Parathyroid adenoma (tissue), 2 donors: ENCODE results near the gene ZNF107.

ENCODE experiments used
- H2AFZ ChIP-seq: fragments of 300-600 bp; sonication (generic); one replicate; pipeline ENCODE4 v1.7.0; 2017; ENCODE audit warnings: antibody characterized with exemption, mild to moderate bottlenecking
- H3K27ac ChIP-seq: fragments of 300-600 bp; sonication (generic); one replicate; pipeline ENCODE4 v1.7.0; 2017
- H3K27me3 ChIP-seq: fragments of 300-600 bp; sonication (generic); one replicate; pipeline ENCODE4 v1.7.0; 2017; ENCODE audit warnings: low read length; ENCODE audit not compliant: control insufficient read depth, insufficient read depth
- H3K36me3 ChIP-seq: fragments of 300-600 bp; sonication (generic); one replicate; pipeline ENCODE4 v1.7.0; 2017; ENCODE audit warnings: low read length; ENCODE audit not compliant: control insufficient read depth, insufficient read depth
- H3K4me1 ChIP-seq: fragments of 300-600 bp; sonication (generic); one replicate; pipeline ENCODE4 v1.7.0; 2017; ENCODE audit warnings: control low read depth
- H3K4me2 ChIP-seq: fragments of 300-600 bp; sonication (generic); one replicate; pipeline ENCODE4 v1.7.0; 2017; ENCODE audit warnings: low read length
- H3K4me3 ChIP-seq: fragments of 300-600 bp; sonication (generic); one replicate; pipeline ENCODE4 v1.7.0; 2017; ENCODE audit warnings: low read depth, low read length
- H3K79me2 ChIP-seq: fragments of 300-600 bp; sonication (generic); one replicate; pipeline ENCODE4 v1.7.0; 2017; ENCODE audit warnings: control low read depth
- H3K9ac ChIP-seq: fragments of 300-600 bp; sonication (generic); one replicate; pipeline ENCODE4 v1.7.0; 2017; ENCODE audit warnings: mild to moderate bottlenecking
- H3K9me3 ChIP-seq: fragments of 300-600 bp; sonication (generic); one replicate; pipeline ENCODE4 v1.7.0; 2017; ENCODE audit warnings: low read length; ENCODE audit not compliant: control insufficient read depth
- TF ChIP-seq, protein P1 (sequence below): fragments of 300-600 bp; sonication (generic); IDR thresholded peaks from one replicate; pipeline ENCODE4 v1.7.0; 2017; ENCODE audit warnings: antibody characterized with exemption, mild to moderate bottlenecking
- donor health status: primary hyperparathyroidism.

The ZNF107 gene

DNA sequence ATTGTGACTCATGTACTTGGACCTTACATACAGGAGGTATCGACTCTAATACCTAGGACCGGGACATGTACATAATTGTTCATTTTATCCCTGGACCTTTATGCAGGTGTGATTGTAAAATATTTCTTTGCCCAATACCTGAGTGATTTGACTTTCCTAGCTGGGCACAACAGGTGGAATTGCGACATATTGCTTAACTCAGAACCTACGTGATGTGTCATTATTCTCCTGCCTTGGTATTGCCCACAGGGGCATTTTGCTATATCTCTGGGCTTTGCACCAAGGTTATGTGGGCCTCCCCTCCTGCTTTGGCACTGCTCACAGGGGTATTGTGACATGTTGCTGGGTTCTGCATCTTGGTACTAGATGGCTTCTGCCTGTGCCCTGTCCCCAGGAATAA is 23.9 kb upstream of the ZNF107 start:
- H3K4me1 ChIP-seq = no peaks in the 10 kb centered on the region
- TF ChIP-seq, protein P1, sequence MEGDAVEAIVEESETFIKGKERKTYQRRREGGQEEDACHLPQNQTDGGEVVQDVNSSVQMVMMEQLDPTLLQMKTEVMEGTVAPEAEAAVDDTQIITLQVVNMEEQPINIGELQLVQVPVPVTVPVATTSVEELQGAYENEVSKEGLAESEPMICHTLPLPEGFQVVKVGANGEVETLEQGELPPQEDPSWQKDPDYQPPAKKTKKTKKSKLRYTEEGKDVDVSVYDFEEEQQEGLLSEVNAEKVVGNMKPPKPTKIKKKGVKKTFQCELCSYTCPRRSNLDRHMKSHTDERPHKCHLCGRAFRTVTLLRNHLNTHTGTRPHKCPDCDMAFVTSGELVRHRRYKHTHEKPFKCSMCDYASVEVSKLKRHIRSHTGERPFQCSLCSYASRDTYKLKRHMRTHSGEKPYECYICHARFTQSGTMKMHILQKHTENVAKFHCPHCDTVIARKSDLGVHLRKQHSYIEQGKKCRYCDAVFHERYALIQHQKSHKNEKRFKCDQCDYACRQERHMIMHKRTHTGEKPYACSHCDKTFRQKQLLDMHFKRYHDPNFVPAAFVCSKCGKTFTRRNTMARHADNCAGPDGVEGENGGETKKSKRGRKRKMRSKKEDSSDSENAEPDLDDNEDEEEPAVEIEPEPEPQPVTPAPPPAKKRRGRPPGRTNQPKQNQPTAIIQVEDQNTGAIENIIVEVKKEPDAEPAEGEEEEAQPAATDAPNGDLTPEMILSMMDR = no peak

DNA sequence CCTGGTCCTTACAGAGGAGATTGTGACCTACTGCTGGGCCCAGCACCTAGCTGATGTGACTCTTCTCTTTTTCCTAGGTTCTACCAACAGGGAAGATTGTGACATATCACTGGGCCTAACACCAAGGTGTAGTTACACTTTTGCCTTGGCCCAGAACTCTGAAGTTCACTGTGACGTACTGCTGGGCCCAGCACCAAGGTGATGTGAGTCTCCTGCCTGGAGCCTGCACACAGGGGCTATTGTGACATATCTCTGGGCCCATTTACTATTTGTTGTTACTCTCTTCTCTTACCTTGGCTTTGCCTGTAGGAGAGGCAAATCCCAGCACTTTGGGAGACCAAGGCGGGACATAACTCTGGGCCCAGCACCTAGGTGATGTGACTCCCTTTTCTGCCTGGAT is 23.1 kb upstream of the ZNF107 start:
- Histone ChIP-seq H3K4me2 (no peak overlapping the region), H3K9me3 (no peaks in the 10 kb centered on the region), H3K79me2 (no peaks in the 10 kb centered on the region), H3K4me3 (no peak overlapping the region), H3K36me3 (no peaks in the 10 kb centered on the region), H3K27me3 (no peaks in the 10 kb centered on the region), H3K9ac (no peak overlapping the region), H3K27ac (no peak overlapping the region), H3K4me1 (no peaks in the 10 kb centered on the region), H2AFZ (no peak overlapping the region)
- TF ChIP-seq, protein P1 = no peak

More for the DNA sequence above, 23.9 kb upstream of the ZNF107 start:
- H3K4me3 ChIP-seq = no peak overlapping the region
- no peak overlapping the region for H2AFZ ChIP-seq
- no peaks in the 10 kb centered on the region for H3K79me2 ChIP-seq
- no peak overlapping the region for H3K27ac ChIP-seq
- H3K9me3 ChIP-seq = no peaks in the 10 kb centered on the region
- H3K36me3 ChIP-seq = no peaks in the 10 kb centered on the region
- no peaks in the 10 kb centered on the region for H3K27me3 ChIP-seq
- H3K4me2 ChIP-seq = no peak overlapping the region
- no peak overlapping the region for H3K9ac ChIP-seq

DNA sequence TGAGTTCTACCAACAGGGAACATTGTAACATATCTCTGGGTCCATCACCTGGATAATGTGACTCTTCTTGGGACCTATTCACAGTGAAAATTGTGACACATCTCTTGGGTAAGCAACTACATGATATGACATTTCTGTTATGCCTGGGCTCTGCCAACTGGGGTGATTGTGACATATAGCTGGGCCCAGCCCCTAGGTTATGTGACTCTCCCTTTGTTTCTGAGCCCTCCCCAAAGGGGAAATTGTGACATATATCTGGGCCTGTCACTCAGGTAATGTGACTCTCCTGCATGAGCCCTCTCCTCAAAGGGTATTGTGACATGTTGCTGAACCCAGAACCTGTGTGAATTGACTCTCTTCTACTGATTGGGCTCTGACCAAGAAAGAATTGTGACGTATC is 22.4 kb upstream of the ZNF107 start:
- H3K27me3 ChIP-seq = no peaks in the 10 kb centered on the region
- H3K36me3 ChIP-seq = no peaks in the 10 kb centered on the region
- no peaks in the 10 kb centered on the region for H3K4me1 ChIP-seq
- no peak overlapping the region for H2AFZ ChIP-seq
- TF ChIP-seq, protein P1 = no peak
- H3K9me3 ChIP-seq = no peaks in the 10 kb centered on the region
- no peak overlapping the region for H3K27ac ChIP-seq
- no peak overlapping the region for H3K4me2 ChIP-seq
- H3K9ac ChIP-seq = no peak overlapping the region
- H3K79me2 ChIP-seq = no peaks in the 10 kb centered on the region
- no peak overlapping the region for H3K4me3 ChIP-seq

GRCh38 chr7:64651203-64651602 is 14.7 kb upstream of the ZNF107 start:
- no peak overlapping the region for H3K9ac ChIP-seq
- no peaks in the 10 kb centered on the region for H3K4me1 ChIP-seq
- H3K27me3 ChIP-seq = no peaks in the 10 kb centered on the region
- TF ChIP-seq, protein P1 = no peak
- H3K4me3 ChIP-seq = no peak overlapping the region
- H3K36me3 ChIP-seq = no peaks in the 10 kb centered on the region
- no peak overlapping the region for H3K4me2 ChIP-seq
- H3K27ac ChIP-seq = no peak overlapping the region
- H3K9me3 ChIP-seq = no peaks in the 10 kb centered on the region
- H2AFZ ChIP-seq = no peak overlapping the region
- no peaks in the 10 kb centered on the region for H3K79me2 ChIP-seq

DNA sequence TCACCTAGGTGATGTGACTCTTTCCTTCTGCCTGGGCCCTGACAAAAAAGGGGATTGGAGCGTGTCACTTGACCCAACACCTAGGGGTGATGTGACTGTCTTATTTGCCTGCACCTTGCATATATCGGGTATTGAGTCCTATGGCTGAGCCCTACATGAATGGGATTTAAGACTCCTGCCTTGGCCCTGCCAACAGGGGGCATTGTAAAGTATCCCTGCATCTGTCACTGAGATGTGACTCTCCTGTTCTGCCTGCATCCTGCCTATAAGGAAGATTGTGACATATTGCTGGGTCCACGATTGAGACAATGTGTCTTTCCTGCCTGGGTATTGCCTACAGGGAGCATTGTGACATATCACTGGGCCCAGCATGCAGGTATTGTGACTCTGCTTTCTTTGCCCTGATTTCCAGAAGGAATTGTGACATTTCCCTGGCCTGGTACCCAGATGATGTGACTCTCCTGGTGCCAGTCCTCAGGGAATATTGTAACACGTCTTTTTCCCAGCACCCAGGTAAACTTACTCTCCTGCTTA is 14.2 kb upstream of the ZNF107 start:
- Histone ChIP-seq H3K9me3 (no peaks in the 10 kb centered on the region), H3K27me3 (no peaks in the 10 kb centered on the region), H3K79me2 (no peaks in the 10 kb centered on the region), H3K27ac (no peak overlapping the region), H3K4me3 (no peak overlapping the region), H3K4me1 (no peaks in the 10 kb centered on the region), H3K9ac (no peak overlapping the region), H2AFZ (no peak overlapping the region), H3K4me2 (no peak overlapping the region), H3K36me3 (no peaks in the 10 kb centered on the region)
- TF ChIP-seq, protein P1 = no peak
